Activated naive CD8-positive, alpha-beta T cell treated with anti-CD3 and anti-CD28 coated beads for 36 hours (primary cell): ENCODE measurements around the gene MARS1. TPM values are rescaled to one million over a fixed set of nuclear protein-coding genes. Genes with fewer than 3 reads are reported as not detected.
"Not testable (repeated sequence)": the region's sequence is repeated elsewhere in the genome, so short reads cannot be mapped to it uniquely, and the experiment has no call there.

Experiments used
- DNase-seq: peaks from one replicate; pipeline ENCODE4 v3.0.0; 2021
- H3K27ac Mint-ChIP-seq: one replicate; pipeline ENCODE4 v1.8.0; 2022; ENCODE audit warnings: mild to moderate bottlenecking, moderate library complexity, mixed read lengths
- H3K27me3 Mint-ChIP-seq: one replicate; pipeline ENCODE4 v1.8.0; 2022; ENCODE audit warnings: mild to moderate bottlenecking, mixed read lengths
- H3K36me3 Mint-ChIP-seq: one replicate; pipeline ENCODE4 v1.8.0; 2021; ENCODE audit warnings: mild to moderate bottlenecking, mixed read lengths
- H3K4me1 Mint-ChIP-seq: one replicate; pipeline ENCODE4 v1.8.0; 2021; ENCODE audit warnings: mixed read lengths
- H3K4me3 Mint-ChIP-seq: one replicate; pipeline ENCODE4 v1.8.0; 2022; ENCODE audit warnings: mild to moderate bottlenecking, moderate library complexity, mixed read lengths
- H3K9me3 Mint-ChIP-seq: one replicate; pipeline ENCODE4 v1.8.0; 2022; ENCODE audit warnings: mixed read lengths
- total RNA-seq, 2 experiments: library from RNA; stranded (reverse); gene quantifications; one replicate each; pipeline ENCODE4 v1.2.3, GENCODE V29; 2021

Gene MARS1
- 100 to 1,000 TPM; 423 to 460 TPM for total RNA-seq

GRCh38 chr12:57487597-57488401 lies at the start of gene MARS1:
Gene MARS1 (plus strand): TSS chr12:57488068. CDS start chr12:57488091, 23 bp downstream.
- no peaks in the 10 kb centered on the region for H3K9me3 Mint-ChIP-seq
- H3K36me3 Mint-ChIP-seq: peaks cover 46% of the 10 kb centered on the region
- no peaks in the 10 kb centered on the region for H3K27me3 Mint-ChIP-seq
- peak within 1 kb of the TSS; percentile 94 for H3K27ac Mint-ChIP-seq
- H3K4me1 Mint-ChIP-seq: peaks cover 36% of the 10 kb centered on the region
- peak within 1 kb of the TSS; percentile 92 for H3K4me3 Mint-ChIP-seq
- peak; percentile 93 for DNase-seq

- Mint-ChIP-seq H3K9me3 (peaks cover 3% of the 10 kb centered on the region), H3K4me3 (no peak overlapping the region), H3K36me3 (no peaks in the 10 kb centered on the region), H3K27ac (no peak overlapping the region), H3K27me3 (no peaks in the 10 kb centered on the region), H3K4me1 (peaks cover 5% of the 10 kb centered on the region)
- DNase-seq: no peak
Observed at GRCh38 chr12:57438400-57438799, 49.5 kb upstream of the MARS1 start.

- Mint-ChIP-seq H3K4me1 (peaks cover 5% of the 10 kb centered on the region), H3K4me3 (no peak overlapping the region), H3K36me3 (no peaks in the 10 kb centered on the region), H3K27me3 (no peaks in the 10 kb centered on the region), H3K27ac (no peak overlapping the region), H3K9me3 (peaks cover 3% of the 10 kb centered on the region)
- no peak for DNase-seq
Observed at GRCh38 chr12:57439762-57440266, 48.1 kb upstream of the MARS1 start.

- H3K4me3 Mint-ChIP-seq, DNase-seq, H3K4me1 Mint-ChIP-seq, H3K27ac Mint-ChIP-seq, H3K36me3 Mint-ChIP-seq, H3K9me3 Mint-ChIP-seq, H3K27me3 Mint-ChIP-seq: not testable (repeated sequence)
Observed at GRCh38 chr12:57441393-57441792, 46.5 kb upstream of the MARS1 start.

- H3K4me3 Mint-ChIP-seq: no peak overlapping the region
- no peaks in the 10 kb centered on the region for H3K27me3 Mint-ChIP-seq
- H3K9me3 Mint-ChIP-seq: peaks cover 3% of the 10 kb centered on the region
- no peak for DNase-seq
- no peaks in the 10 kb centered on the region for H3K36me3 Mint-ChIP-seq
- H3K4me1 Mint-ChIP-seq: no peaks in the 10 kb centered on the region
- no peak overlapping the region for H3K27ac Mint-ChIP-seq
Observed at GRCh38 chr12:57441846-57442427, 45.9 kb upstream of the MARS1 start.

GRCh38 chr12:57444337-57444736 lies 43.5 kb upstream of the MARS1 start:
- H3K4me1 Mint-ChIP-seq, H3K27ac Mint-ChIP-seq, H3K9me3 Mint-ChIP-seq, H3K4me3 Mint-ChIP-seq, DNase-seq, H3K27me3 Mint-ChIP-seq, H3K36me3 Mint-ChIP-seq: not testable (repeated sequence)

- H3K4me3 Mint-ChIP-seq: no peak overlapping the region
- no peaks in the 10 kb centered on the region for H3K36me3 Mint-ChIP-seq
- peaks cover 3% of the 10 kb centered on the region for H3K9me3 Mint-ChIP-seq
- DNase-seq: no peak
- no peaks in the 10 kb centered on the region for H3K27me3 Mint-ChIP-seq
- H3K4me1 Mint-ChIP-seq: no peaks in the 10 kb centered on the region
- no peak overlapping the region for H3K27ac Mint-ChIP-seq
Observed at GRCh38 chr12:57444744-57445143, 43.1 kb upstream of the MARS1 start.

- Mint-ChIP-seq H3K4me1 (no peaks in the 10 kb centered on the region), H3K27ac (no peak overlapping the region)
Observed at GRCh38 chr12:57446292-57446960, 41.4 kb upstream of the MARS1 start.

GRCh38 chr12:57448669-57449068 lies 39.2 kb upstream of the MARS1 start:
- no peak overlapping the region for H3K4me3 Mint-ChIP-seq
- H3K27me3 Mint-ChIP-seq: no peaks in the 10 kb centered on the region
- no peaks in the 10 kb centered on the region for H3K9me3 Mint-ChIP-seq
- no peaks in the 10 kb centered on the region for H3K36me3 Mint-ChIP-seq
- no peak overlapping the region for H3K27ac Mint-ChIP-seq
- DNase-seq: no peak
- peaks cover 2% of the 10 kb centered on the region for H3K4me1 Mint-ChIP-seq

More at GRCh38 chr12:57446292-57446960, 41.4 kb upstream of the MARS1 start:
- no peaks in the 10 kb centered on the region for H3K36me3 Mint-ChIP-seq
- no peak for DNase-seq
- no peak overlapping the region for H3K4me3 Mint-ChIP-seq
- H3K9me3 Mint-ChIP-seq: peaks cover 3% of the 10 kb centered on the region
- no peaks in the 10 kb centered on the region for H3K27me3 Mint-ChIP-seq

GRCh38 chr12:57449375-57449774 lies 38.5 kb upstream of the MARS1 start:
- Mint-ChIP-seq H3K4me1 (peaks cover 2% of the 10 kb centered on the region), H3K27ac (no peak overlapping the region), H3K4me3 (no peak overlapping the region), H3K27me3 (no peaks in the 10 kb centered on the region), H3K9me3 (no peaks in the 10 kb centered on the region), H3K36me3 (no peaks in the 10 kb centered on the region)
- no peak for DNase-seq

GRCh38 chr12:57450057-57450456 lies 37.8 kb upstream of the MARS1 start:
- DNase-seq: no peak
- no peak overlapping the region for H3K27ac Mint-ChIP-seq
- no peaks in the 10 kb centered on the region for H3K36me3 Mint-ChIP-seq
- no peak overlapping the region for H3K4me3 Mint-ChIP-seq
- no peaks in the 10 kb centered on the region for H3K27me3 Mint-ChIP-seq
- H3K4me1 Mint-ChIP-seq: peaks cover 5% of the 10 kb centered on the region
- no peaks in the 10 kb centered on the region for H3K9me3 Mint-ChIP-seq

GRCh38 chr12:57451233-57451778 lies 36.6 kb upstream of the MARS1 start:
- no peak for DNase-seq
- H3K27ac Mint-ChIP-seq: no peak overlapping the region
- H3K4me1 Mint-ChIP-seq: peaks cover 13% of the 10 kb centered on the region
- no peaks in the 10 kb centered on the region for H3K27me3 Mint-ChIP-seq
- no peak overlapping the region for H3K4me3 Mint-ChIP-seq
- H3K36me3 Mint-ChIP-seq: no peaks in the 10 kb centered on the region
- H3K9me3 Mint-ChIP-seq: no peaks in the 10 kb centered on the region

- H3K36me3 Mint-ChIP-seq: no peaks in the 10 kb centered on the region
- DNase-seq: no peak
- H3K9me3 Mint-ChIP-seq: no peaks in the 10 kb centered on the region
- no peak overlapping the region for H3K4me3 Mint-ChIP-seq
- no peak overlapping the region for H3K27ac Mint-ChIP-seq
- H3K4me1 Mint-ChIP-seq: peaks cover 13% of the 10 kb centered on the region
- no peaks in the 10 kb centered on the region for H3K27me3 Mint-ChIP-seq
Observed at GRCh38 chr12:57452181-57452936, 35.5 kb upstream of the MARS1 start.

GRCh38 chr12:57452937-57453509 lies 34.8 kb upstream of the MARS1 start:
- no peak overlapping the region for H3K27ac Mint-ChIP-seq
- no peak overlapping the region for H3K4me3 Mint-ChIP-seq
- no peaks in the 10 kb centered on the region for H3K27me3 Mint-ChIP-seq
- peak; percentile 63 for DNase-seq
- H3K9me3 Mint-ChIP-seq: no peaks in the 10 kb centered on the region
- peaks cover 15% of the 10 kb centered on the region for H3K4me1 Mint-ChIP-seq
- no peaks in the 10 kb centered on the region for H3K36me3 Mint-ChIP-seq
